Measurements from ENCODE around the gene CR1. TPM values are rescaled to one million over a fixed set of nuclear protein-coding genes. Genes with fewer than 3 reads are reported as not detected.

The CR1 gene
- total RNA-seq, 1 experiment from 2014 or later = 0.13 TPM

GRCh38 chr1:207605444-207606361, 109.7 kb downstream of the CR1 start:
- H3K27me3 Mint-ChIP-seq (ENCODE audit: low read depth) = no peaks in the 10 kb centered on the region
- no peaks in the 10 kb centered on the region for H3K36me3 Mint-ChIP-seq
- no peaks in the 10 kb centered on the region for H3K9me3 Mint-ChIP-seq
- no peak overlapping the region for H3K27ac Mint-ChIP-seq
- ATAC-seq (peak; percentile 36; the same call in 1 of the 2 replicates), DNase-seq (ENCODE audit: low spot score) (no peak)
- peaks cover 2% of the 10 kb centered on the region for H3K4me1 Mint-ChIP-seq
- no peak overlapping the region for H3K4me3 Mint-ChIP-seq
- ChIA-PET CTCF (interaction anchor here (1.2 to 1.7 kb wide), 3 partner anchors 15 to 93 kb away, joined by 3 to 14 read pairs (median 4); no protein-coding TSS in a partner anchor), POLR2A (no interaction called here)
- no peak for TF ChIP-seq TCF7 (CRISPR knock-in tag; IDR thresholded peaks at IDR 0.05; ENCODE audit: low read depth)
- TF ChIP-seq ZNF281 (CRISPR knock-in tag; IDR thresholded peaks at IDR 0.05) = no peak
- TF ChIP-seq SP1 (CRISPR knock-in tag; conservative IDR thresholded peaks at IDR 0.05) = no peak
- no peak for TF ChIP-seq E2F5 (CRISPR knock-in tag; IDR thresholded peaks at IDR 0.05)
- TF ChIP-seq ZNF532 (CRISPR knock-in tag; IDR thresholded peaks at IDR 0.05; ENCODE audit: borderline replicate concordance) = no peak
- no peak for TF ChIP-seq STAT6 (CRISPR knock-in tag; conservative IDR thresholded peaks at IDR 0.05; ENCODE audit: low read depth)
- no peak for TF ChIP-seq MAX (CRISPR knock-in tag; IDR thresholded peaks at IDR 0.05)
- no peak for TF ChIP-seq RELA (CRISPR knock-in tag; IDR thresholded peaks at IDR 0.05; ENCODE audit: borderline replicate concordance)
- no peak for TF ChIP-seq ZBTB43 (CRISPR knock-in tag; IDR thresholded peaks at IDR 0.05)
- no peak for TF ChIP-seq AFF4 (CRISPR knock-in tag; IDR thresholded peaks at IDR 0.05; ENCODE audit: borderline replicate concordance)
- TF ChIP-seq E2F4 (CRISPR knock-in tag; IDR thresholded peaks at IDR 0.05; ENCODE audit: borderline replicate concordance, low read depth) = no peak
- no peak for TF ChIP-seq KAT7 (CRISPR knock-in tag; IDR thresholded peaks at IDR 0.05; ENCODE audit: borderline replicate concordance)
- no peak for TF ChIP-seq MYBL2 (CRISPR knock-in tag; IDR thresholded peaks at IDR 0.05)
- no peak for TF ChIP-seq USF2 (CRISPR knock-in tag; IDR thresholded peaks at IDR 0.05)
- no peak for TF ChIP-seq TP53 (CRISPR knock-in tag; IDR thresholded peaks at IDR 0.05)
- no peak for TF ChIP-seq ZNF232 (CRISPR knock-in tag; IDR thresholded peaks at IDR 0.05)

Data from WTC11 (cell line).